Thyroid gland (tissue), 4 donors: ENCODE data around the gene TMIGD2. TPM values are rescaled to one million over a fixed set of nuclear protein-coding genes. Genes with fewer than 3 reads are reported as not detected.

Source experiments
- DNase-seq, 2 donors: peaks; one replicate each; pipeline ENCODE4 v3.0.0-alpha.2; 2019
- H3K27ac ChIP-seq, 3 donors: fragments of 200-600 bp; sonication (generic); 1 replicate in 2 of 3; 2 replicates in 1 of 3; pipeline ENCODE4 v1.5.1; 2016 to 2019; ENCODE audit warnings: mild to moderate bottlenecking in 1 of 3, moderate library complexity in 1 of 3
- H3K27me3 ChIP-seq: fragments of 200-600 bp; sonication (generic); one replicate; pipeline ENCODE4 v1.5.1; 2019
- H3K36me3 ChIP-seq, 2 donors: fragments of 200-600 bp; sonication (generic); one replicate each; pipeline ENCODE4 v1.5.1; 2016 to 2019
- H3K4me1 ChIP-seq, 2 donors: fragments of 200-600 bp; sonication (generic); one replicate each; pipeline ENCODE4 v1.5.1; 2017 to 2019
- H3K4me3 ChIP-seq, 3 donors: fragments of 200-600 bp; sonication (generic); replicated peaks in 1 of 3; 1 replicate in 2 of 3; 2 replicates in 1 of 3; pipeline ENCODE4 v1.5.1; 2016; ENCODE audit warnings: mild to moderate bottlenecking in 1 of 3
- H3K9me3 ChIP-seq: fragments of 200-600 bp; sonication (generic); one replicate; pipeline ENCODE4 v1.5.1; 2017
- POLR2A ChIP-seq, 2 donors: fragments of 450-650 bp; IDR thresholded peaks; one replicate each; pipeline ENCODE4 v1.6.1; 2017; ENCODE audit warnings: antibody characterized with exemption in 2 of 2, mild to moderate bottlenecking in 2 of 2, moderate library complexity in 1 of 2
- WGBS, 2 donors: methylation state at CpG; one replicate each; pipeline ENCODE4 v1.1.5; 2017; 5-methylcytosine and 5-hydroxymethylcytosine counted together
- intact Hi-C: fragments of 100-400 bp; cut with DNase I; formaldehyde crosslinking; loops from one replicate; pipeline ENCODE4 v1.15.1; 2023
- total RNA-seq, 4 donors: library from RNA; depleted of rRNA; stranded (reverse); fragments of >200 nt; gene quantifications; one replicate each; pipeline ENCODE4 v1.2.3, GENCODE V29; 2016
- TF ChIP-seq, protein P1 (sequence below), 6 experiments: fragments of 200-600 bp in 3 of 6; fragments of 450-650 bp in 3 of 6; sonication (generic) in 3 of 6; IDR thresholded peaks; one replicate each; pipeline ENCODE4 v1.5.1; 2016 to 2019; ENCODE audit warnings: antibody characterized with exemption in 6 of 6, mild to moderate bottlenecking in 2 of 6, inconsistent platforms in 1 of 6, moderate library complexity in 1 of 6

Gene TMIGD2
- total RNA-seq, 4 donors from 2014 or later, result not detected

GRCh38 chr19:4328243-4328990, 26.2 kb upstream of the TMIGD2 start:
- no peaks in the 10 kb centered on the region for H3K27me3 ChIP-seq
- intact Hi-C loops, result no loop called here
- no peak overlapping the region for H3K27ac ChIP-seq
- no peaks in the 10 kb centered on the region for H3K36me3 ChIP-seq
- DNase-seq, result peak; percentile 88 to 94
- peaks cover 8 to 20% of the 10 kb centered on the region in 2 donors for H3K4me1 ChIP-seq
- WGBS, 2 donors, result 5 to 6% methylated on average over 30 of the region's 49 CpGs
- TF ChIP-seq, protein P1, sequence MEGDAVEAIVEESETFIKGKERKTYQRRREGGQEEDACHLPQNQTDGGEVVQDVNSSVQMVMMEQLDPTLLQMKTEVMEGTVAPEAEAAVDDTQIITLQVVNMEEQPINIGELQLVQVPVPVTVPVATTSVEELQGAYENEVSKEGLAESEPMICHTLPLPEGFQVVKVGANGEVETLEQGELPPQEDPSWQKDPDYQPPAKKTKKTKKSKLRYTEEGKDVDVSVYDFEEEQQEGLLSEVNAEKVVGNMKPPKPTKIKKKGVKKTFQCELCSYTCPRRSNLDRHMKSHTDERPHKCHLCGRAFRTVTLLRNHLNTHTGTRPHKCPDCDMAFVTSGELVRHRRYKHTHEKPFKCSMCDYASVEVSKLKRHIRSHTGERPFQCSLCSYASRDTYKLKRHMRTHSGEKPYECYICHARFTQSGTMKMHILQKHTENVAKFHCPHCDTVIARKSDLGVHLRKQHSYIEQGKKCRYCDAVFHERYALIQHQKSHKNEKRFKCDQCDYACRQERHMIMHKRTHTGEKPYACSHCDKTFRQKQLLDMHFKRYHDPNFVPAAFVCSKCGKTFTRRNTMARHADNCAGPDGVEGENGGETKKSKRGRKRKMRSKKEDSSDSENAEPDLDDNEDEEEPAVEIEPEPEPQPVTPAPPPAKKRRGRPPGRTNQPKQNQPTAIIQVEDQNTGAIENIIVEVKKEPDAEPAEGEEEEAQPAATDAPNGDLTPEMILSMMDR (IDR thresholded peaks at IDR 0.05), result peak in 1 of 6 experiments; percentile 35
- peak in 1 of 2 donors; percentile 39 for TF ChIP-seq POLR2A (IDR thresholded peaks at IDR 0.05)
- peak overlapping the region in 1 of 3 donors; percentile 35 for H3K4me3 ChIP-seq
- no peaks in the 10 kb centered on the region for H3K9me3 ChIP-seq

- intact Hi-C loops, result no loop called here
- no peak overlapping the region for H3K27ac ChIP-seq
- no peaks in the 10 kb centered on the region for H3K27me3 ChIP-seq
- no peaks in the 10 kb centered on the region for H3K9me3 ChIP-seq
- DNase-seq, result no peak
- TF ChIP-seq POLR2A (IDR thresholded peaks at IDR 0.05), result no peak
- TF ChIP-seq, protein P1 (IDR thresholded peaks at IDR 0.05), result no peak
- peaks cover 8 to 20% of the 10 kb centered on the region in 2 donors for H3K4me1 ChIP-seq
- 15 to 23% methylated on average over 8 to 12 of the region's 13 CpGs for WGBS, 2 donors
- no peaks in the 10 kb centered on the region for H3K36me3 ChIP-seq
- H3K4me3 ChIP-seq, result peak overlapping the region in 1 of 3 donors; percentile 35
Observed at GRCh38 chr19:4327877-4328242, 25.7 kb upstream of the TMIGD2 start.

DNA sequence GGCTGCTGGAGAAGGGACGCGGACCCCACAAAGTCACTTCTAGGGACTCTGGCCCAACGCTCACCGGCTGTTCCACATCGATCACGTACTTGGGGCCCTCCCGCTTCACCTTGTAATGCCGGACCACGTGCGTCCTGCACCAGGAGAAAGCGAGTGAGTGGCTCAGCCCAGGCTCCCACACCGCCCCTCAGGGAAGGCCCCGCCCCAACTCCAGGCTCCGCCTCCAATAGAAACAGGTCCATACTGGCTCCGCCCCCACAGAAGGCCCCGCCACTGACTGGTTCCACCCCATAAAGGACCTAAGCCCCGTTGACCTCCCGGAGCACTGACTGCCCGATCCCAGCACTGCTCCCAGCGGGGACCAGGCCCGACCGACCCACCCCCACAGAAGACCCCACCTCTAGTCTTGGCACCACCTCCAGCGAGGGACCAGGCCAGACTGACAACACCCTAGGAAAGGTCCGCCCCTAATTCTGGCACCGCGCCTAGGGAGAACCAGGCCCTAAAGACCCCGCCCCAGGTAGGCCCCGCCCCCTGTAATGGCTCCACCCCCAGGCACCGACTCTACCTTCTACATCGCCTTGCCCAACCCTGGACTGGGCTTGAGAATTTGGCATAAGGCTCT, 25.2 kb upstream of the TMIGD2 start:
- WGBS, 2 donors, result 6 to 13% methylated on average over 8 to 28 of the region's 30 CpGs

GRCh38 chr19:4326837-4327251, 24.7 kb upstream of the TMIGD2 start:
- WGBS, 2 donors, result 18 to 27% methylated on average over 22 of the region's 33 CpGs
- peaks cover 8 to 20% of the 10 kb centered on the region in 2 donors for H3K4me1 ChIP-seq
- intact Hi-C loops, result no loop called here
- TF ChIP-seq, protein P1 (IDR thresholded peaks at IDR 0.05), result no peak
- TF ChIP-seq POLR2A (IDR thresholded peaks at IDR 0.05), result no peak
- no peak overlapping the region for H3K27ac ChIP-seq
- no peaks in the 10 kb centered on the region for H3K27me3 ChIP-seq
- H3K36me3 ChIP-seq, result no peaks in the 10 kb centered on the region
- H3K9me3 ChIP-seq, result no peaks in the 10 kb centered on the region
- DNase-seq, result no peak
- peak overlapping the region in 1 of 3 donors; percentile 35 for H3K4me3 ChIP-seq

More for the DNA sequence above, 25.2 kb upstream of the TMIGD2 start:
- DNase-seq, result peak; percentile 60 to 76
- intact Hi-C loops, result no loop called here
- no peaks in the 10 kb centered on the region for H3K36me3 ChIP-seq
- TF ChIP-seq, protein P1 (IDR thresholded peaks at IDR 0.05), result no peak
- TF ChIP-seq POLR2A (IDR thresholded peaks at IDR 0.05), result no peak
- no peaks in the 10 kb centered on the region for H3K27me3 ChIP-seq
- H3K9me3 ChIP-seq, result no peaks in the 10 kb centered on the region
- no peak overlapping the region for H3K27ac ChIP-seq
- H3K4me1 ChIP-seq, result peaks cover 8 to 20% of the 10 kb centered on the region in 2 donors
- H3K4me3 ChIP-seq, result peak overlapping the region in 1 of 3 donors; percentile 35
